Measurements from ENCODE around the gene RNF220.

DNA sequence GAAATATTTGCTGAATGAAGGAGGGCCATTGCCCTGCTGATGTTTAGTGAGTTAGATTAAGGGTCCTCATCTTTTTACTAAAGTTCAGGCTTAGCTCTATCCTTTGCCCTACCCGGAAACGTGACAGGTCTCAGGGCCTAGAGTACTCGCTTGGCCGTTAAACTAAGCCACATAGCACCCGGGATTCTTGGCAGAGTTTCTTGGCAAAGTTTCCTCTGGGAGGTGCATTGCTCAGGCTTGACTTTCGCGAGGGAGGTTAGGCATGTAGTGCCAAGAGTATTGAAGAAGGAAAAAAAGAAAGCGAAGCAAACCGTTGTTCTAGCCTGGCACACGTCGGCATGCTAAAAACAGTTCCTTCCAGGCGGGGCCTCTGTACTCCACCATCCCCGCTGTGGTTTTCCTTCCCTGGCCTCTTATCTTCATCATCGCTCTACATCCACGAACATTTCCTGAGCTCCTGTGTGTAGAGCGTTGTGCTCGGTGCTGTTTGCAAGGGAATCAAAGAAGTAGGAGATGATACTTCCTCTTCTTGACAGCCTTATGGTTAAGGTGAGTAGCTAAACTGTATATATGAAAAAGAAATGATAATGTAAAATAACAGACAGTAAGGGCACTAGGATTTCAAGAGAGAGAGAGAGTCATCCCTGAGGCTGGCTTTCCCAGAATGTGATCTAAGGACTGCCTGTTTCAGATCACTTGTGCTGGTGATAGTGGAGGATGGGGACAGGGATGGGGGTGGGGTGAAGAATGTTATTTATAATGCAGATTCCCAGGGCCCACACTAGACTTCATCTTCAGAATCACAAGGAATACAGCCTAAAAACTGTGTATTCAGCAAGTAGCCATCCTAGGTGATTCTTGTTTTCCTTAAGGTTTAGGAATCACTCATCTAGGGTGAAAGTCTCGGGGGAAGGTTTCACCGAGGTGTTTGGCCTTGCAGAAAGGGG lies 18.8 kb downstream of the RNF220 start:
- TF ChIP-seq ZNF24 (IDR thresholded peaks at IDR 0.05) (no peak), CHD2 (IDR thresholded peaks at IDR 0.05; ENCODE audit: low read depth, low read length) (no peak), NCOR1 (IDR thresholded peaks at IDR 0.05; ENCODE audit: borderline replicate concordance, low read length) (no peak), ZNF230 (CRISPR knock-in tag; IDR thresholded peaks at IDR 0.05) (no peak), POLR2A (IDR thresholded peaks at IDR 0.05; ENCODE audit: insufficient read depth in 1 of 2, low read depth in 2 of 2, low read length in 2 of 2) (no peak)
- TF ChIP-seq, protein P1, sequence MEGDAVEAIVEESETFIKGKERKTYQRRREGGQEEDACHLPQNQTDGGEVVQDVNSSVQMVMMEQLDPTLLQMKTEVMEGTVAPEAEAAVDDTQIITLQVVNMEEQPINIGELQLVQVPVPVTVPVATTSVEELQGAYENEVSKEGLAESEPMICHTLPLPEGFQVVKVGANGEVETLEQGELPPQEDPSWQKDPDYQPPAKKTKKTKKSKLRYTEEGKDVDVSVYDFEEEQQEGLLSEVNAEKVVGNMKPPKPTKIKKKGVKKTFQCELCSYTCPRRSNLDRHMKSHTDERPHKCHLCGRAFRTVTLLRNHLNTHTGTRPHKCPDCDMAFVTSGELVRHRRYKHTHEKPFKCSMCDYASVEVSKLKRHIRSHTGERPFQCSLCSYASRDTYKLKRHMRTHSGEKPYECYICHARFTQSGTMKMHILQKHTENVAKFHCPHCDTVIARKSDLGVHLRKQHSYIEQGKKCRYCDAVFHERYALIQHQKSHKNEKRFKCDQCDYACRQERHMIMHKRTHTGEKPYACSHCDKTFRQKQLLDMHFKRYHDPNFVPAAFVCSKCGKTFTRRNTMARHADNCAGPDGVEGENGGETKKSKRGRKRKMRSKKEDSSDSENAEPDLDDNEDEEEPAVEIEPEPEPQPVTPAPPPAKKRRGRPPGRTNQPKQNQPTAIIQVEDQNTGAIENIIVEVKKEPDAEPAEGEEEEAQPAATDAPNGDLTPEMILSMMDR (CRISPR knock-in tag; IDR thresholded peaks at IDR 0.05), result no peak
- TF ChIP-seq, protein P2, sequence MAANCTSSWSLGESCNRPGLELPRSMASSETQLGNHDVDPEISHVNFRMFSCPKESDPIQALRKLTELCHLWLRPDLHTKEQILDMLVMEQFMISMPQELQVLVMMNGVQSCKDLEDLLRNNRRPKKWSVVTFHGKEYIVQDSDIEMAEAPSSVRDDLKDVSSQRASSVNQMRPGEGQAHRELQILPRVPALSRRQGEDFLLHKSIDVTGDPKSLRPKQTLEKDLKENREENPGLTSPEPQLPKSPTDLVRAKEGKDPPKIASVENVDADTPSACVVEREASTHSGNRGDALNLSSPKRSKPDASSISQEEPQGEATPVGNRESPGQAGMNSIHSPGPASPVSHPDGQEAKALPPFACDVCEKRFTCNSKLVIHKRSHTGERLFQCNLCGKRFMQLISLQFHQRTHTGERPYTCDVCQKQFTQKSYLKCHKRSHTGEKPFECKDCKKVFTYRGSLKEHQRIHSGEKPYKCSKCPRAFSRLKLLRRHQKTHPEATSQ (CRISPR knock-in tag; IDR thresholded peaks at IDR 0.05; ENCODE audit: borderline replicate concordance), result no peak
